SK-N-SH (cell line): ENCODE measurements around the gene HMX3. TPM values are rescaled to one million over a fixed set of nuclear protein-coding genes. Genes with fewer than 3 reads are reported as not detected.

Experiments used
- CTCF ChIA-PET: fragments of 300-600, 350-600 bp; formaldehyde crosslinking; extraction: SDS; loops from one replicate; lab custom pipeline; 2021; lab: Yijun Ruan, JAX
- POLR2A ChIA-PET: fragments of 350-600 bp; sonication (Branson Sonifier 250); formaldehyde crosslinking; extraction: SDS; loops from one replicate; lab custom pipeline; 2020; ENCODE audit warnings: antibody characterized with exemption, inconsistent platforms; lab: Yijun Ruan, JAX
- DNase-seq: peaks from one replicate; pipeline ENCODE4 v3.0.0; 2012
- H2AFZ ChIP-seq: fragments of 200-600 bp; sonication (generic); 2 replicates; pipeline ENCODE4 v1.8.1; 2016; ENCODE audit warnings: antibody characterized with exemption, mild to moderate bottlenecking, low read depth
- H3F3A ChIP-seq: fragments of 200-600 bp; sonication (generic); replicated peaks from 2 replicates; pipeline ENCODE3; 2016; ENCODE audit warnings: antibody characterized with exemption, mild to moderate bottlenecking; ENCODE audit not compliant: insufficient read depth
- H3K27ac ChIP-seq, 2 experiments: fragments of 200-500 bp in 1 of 2; fragments of 200-600 bp in 1 of 2; sonication (Bioruptor generic) in 1 of 2; sonication (generic), shearing (Covaris generic) in 1 of 2; 2 replicates each; pipeline versions ENCODE4 v1.5.1 to v1.6.1; 2014 to 2016; ENCODE audit warnings: low read depth in 2 of 2, inconsistent platforms in 1 of 2, low read length in 1 of 2, mild to moderate bottlenecking in 1 of 2, mixed read lengths in 1 of 2
- H3K27me3 ChIP-seq: fragments of 200-600 bp; sonication (generic), shearing (Covaris generic); 2 replicates; pipeline ENCODE4 v1.6.1; 2016; ENCODE audit warnings: mixed run types; ENCODE audit not compliant: insufficient read depth
- H3K36me3 ChIP-seq, 2 experiments: fragments of 200-500 bp in 1 of 2; fragments of 200-600 bp in 1 of 2; sonication (Bioruptor generic) in 1 of 2; sonication (generic) in 1 of 2; replicated peaks in 1 of 2; 2 replicates each; pipeline versions ENCODE3 to v1.5.1; 2014 to 2016; ENCODE audit warnings: low read length in 1 of 2, mild to moderate bottlenecking in 1 of 2; ENCODE audit not compliant: insufficient read depth in 2 of 2, control insufficient read depth in 1 of 2
- H3K4me1 ChIP-seq, 2 experiments: fragments of 200-500 bp in 1 of 2; fragments of 200-600 bp in 1 of 2; sonication (Bioruptor generic) in 1 of 2; sonication (generic), shearing (Covaris generic) in 1 of 2; 2 replicates each; pipeline versions ENCODE4 v1.5.1 to v1.6.1; 2014 to 2016; ENCODE audit warnings: low read depth in 1 of 2, low read length in 1 of 2, mixed run types in 1 of 2; ENCODE audit not compliant: insufficient read depth in 2 of 2, control insufficient read depth in 1 of 2
- H3K4me2 ChIP-seq: fragments of 200-600 bp; sonication (generic), shearing (Covaris generic); 2 replicates; pipeline ENCODE4 v1.6.1; 2017; ENCODE audit warnings: mixed run types
- H3K4me3 ChIP-seq, 2 experiments: fragments of 200-500 bp in 1 of 2; fragments of 200-600 bp in 1 of 2; sonication (Bioruptor generic) in 1 of 2; sonication (generic), shearing (Covaris generic) in 1 of 2; 2 replicates each; pipeline versions ENCODE4 v1.5.1 to v1.8.1; 2014 to 2016; ENCODE audit warnings: low read depth in 2 of 2, inconsistent platforms in 1 of 2, low read length in 1 of 2, mild to moderate bottlenecking in 1 of 2, mixed read lengths in 1 of 2, moderate library complexity in 1 of 2
- H3K79me2 ChIP-seq: fragments of 200-600 bp; sonication (generic); 2 replicates; pipeline ENCODE4 v1.8.1; 2017; ENCODE audit warnings: mild to moderate bottlenecking; ENCODE audit not compliant: insufficient read depth
- H3K9ac ChIP-seq: fragments of 200-600 bp; sonication (generic); 2 replicates; pipeline ENCODE4 v1.6.1; 2017; ENCODE audit warnings: mixed run types
- H3K9me2 ChIP-seq: fragments of 200-600 bp; sonication (generic); 2 replicates; pipeline ENCODE4 v1.6.1; 2017; ENCODE audit warnings: mixed run types
- H3K9me3 ChIP-seq: fragments of 200-600 bp; sonication (generic); 2 replicates; pipeline ENCODE4 v1.6.1; 2017; ENCODE audit warnings: mixed run types, mild to moderate bottlenecking, moderate library complexity
- H4K20me1 ChIP-seq: fragments of 200-600 bp; sonication (generic); 2 replicates; pipeline ENCODE4 v1.6.1; 2017; ENCODE audit warnings: mild to moderate bottlenecking, mixed run types; ENCODE audit not compliant: insufficient read depth
- CTCF ChIP-seq: fragments of 200-600 bp; sonication (generic); IDR thresholded peaks from 2 replicates; pipeline ENCODE4 v1.6.1; 2017; ENCODE audit warnings: antibody characterized with exemption, mild to moderate bottlenecking, moderate library complexity
- FOSL2 ChIP-seq: IDR thresholded peaks from 2 replicates; pipeline ENCODE4 v1.4.0; 2012; ENCODE audit warnings: low read depth, mild to moderate bottlenecking, moderate library complexity, borderline replicate concordance
- FOXJ3 ChIP-seq: sonication (generic); formaldehyde crosslinking; IDR thresholded peaks from 2 replicates; pipeline ENCODE4 v1.5.1; 2020; ENCODE audit warnings: mild to moderate bottlenecking, missing genetic modification reagents
- GABPA ChIP-seq: IDR thresholded peaks from 2 replicates; pipeline ENCODE4 v1.4.0; 2012; ENCODE audit warnings: low read depth, mild to moderate bottlenecking
- GATA2 ChIP-seq: sonication (generic); formaldehyde crosslinking; IDR thresholded peaks from 2 replicates; pipeline ENCODE4 v1.5.0; 2020; ENCODE audit warnings: mild to moderate bottlenecking, missing genetic modification reagents
- IRF3 ChIP-seq: fragments of 150-350 bp; IDR thresholded peaks from 2 replicates; pipeline ENCODE4 v1.6.1; 2016; ENCODE audit warnings: mild to moderate bottlenecking, low read depth, low read length
- MAX ChIP-seq: IDR thresholded peaks from 2 replicates; pipeline ENCODE4 v1.4.0; 2012; ENCODE audit warnings: low read depth
- MXI1 ChIP-seq: IDR thresholded peaks from 2 replicates; pipeline ENCODE4 v1.6.1; 2012; ENCODE audit warnings: mild to moderate bottlenecking, low read depth, low read length, improper control_type of control experiment
- NFIC ChIP-seq: IDR thresholded peaks from 2 replicates; pipeline ENCODE4 v1.4.0; 2012; ENCODE audit warnings: borderline replicate concordance
- PBX3 ChIP-seq: IDR thresholded peaks from 2 replicates; pipeline ENCODE4; 2012
- RCOR1 ChIP-seq: fragments of 150-350 bp; IDR thresholded peaks from 2 replicates; pipeline ENCODE4 v1.6.1; 2017; ENCODE audit warnings: antibody characterized with exemption, low read length
- SIN3A ChIP-seq: IDR thresholded peaks from 2 replicates; pipeline ENCODE4 v1.6.1; 2012; ENCODE audit warnings: low read depth, mild to moderate bottlenecking, low read length, moderate library complexity, borderline replicate concordance
- SMC3 ChIP-seq: IDR thresholded peaks from 2 replicates; pipeline ENCODE4 v1.6.1; 2012; ENCODE audit warnings: low read depth, low read length, improper control_type of control experiment
- TAF1 ChIP-seq: IDR thresholded peaks from 2 replicates; pipeline ENCODE4 v1.6.1; 2012; ENCODE audit warnings: low read depth, mild to moderate bottlenecking, low read length, moderate library complexity, borderline replicate concordance
- USF1 ChIP-seq: IDR thresholded peaks from 2 replicates; pipeline ENCODE4 v1.4.0; 2012; ENCODE audit warnings: low read depth, borderline replicate concordance
- ZBTB33 ChIP-seq: IDR thresholded peaks from 2 replicates; pipeline ENCODE4 v1.4.0; 2012; ENCODE audit warnings: low read depth, borderline replicate concordance
- WGBS: methylation state at CpG from one replicate; pipeline ENCODE4 v1.1.6; 2017; ENCODE audit warnings: low lambda C conversion rate; 5-methylcytosine and 5-hydroxymethylcytosine counted together
- polyA plus RNA-seq, 3 experiments: library from polyadenylated mRNA; depleted of rRNA; stranded (reverse); fragments of >200 nt; gene quantifications; 2 replicates each; pipeline ENCODE4 v1.2.3, GENCODE V29; 2012

The HMX3 gene
- polyA plus RNA-seq, 1 of the 3 experiments (the other 2 are of a cell fraction), result not detected

- H3K4me2 ChIP-seq, result no peak overlapping the region
- TF ChIP-seq MXI1 (no peak), IRF3 (no peak), GATA2 (CRISPR knock-in tag) (no peak), MAX (no peak), RCOR1 (no peak), TAF1 (no peak), NFIC (no peak), FOXJ3 (CRISPR knock-in tag) (no peak), SMC3 (no peak), FOSL2 (no peak), SIN3A (no peak), USF1 (no peak), CTCF (no peak), ZBTB33 (no peak), PBX3 (no peak), GABPA (no peak)
- no peaks in the 10 kb centered on the region; the same call in 1 of the 2 replicates for H3K79me2 ChIP-seq
- ChIA-PET CTCF (interaction anchor here (2.9 kb wide), 1 partner anchor 9 kb away, joined by 12 read pairs; no protein-coding TSS in a partner anchor), POLR2A (no interaction called here)
- 82% methylated on average over 2 of the region's 2 CpGs for whole genome bisulfite sequencing
- H3K9ac ChIP-seq, result no peak overlapping the region
- H2AFZ ChIP-seq, result no peak overlapping the region
- no peaks in the 10 kb centered on the region for H4K20me1 ChIP-seq
- H3K27me3 ChIP-seq, result no peaks in the 10 kb centered on the region
- H3F3A ChIP-seq, result peaks cover 3% of the 10 kb centered on the region
- peaks cover 0 to 30% of the 10 kb centered on the region in 2 experiments for H3K36me3 ChIP-seq
- peaks cover 21% of the 10 kb centered on the region for H3K9me3 ChIP-seq
- no peaks in the 10 kb centered on the region for H3K4me1 ChIP-seq
- H3K27ac ChIP-seq, result no peak overlapping the region
- H3K9me2 ChIP-seq, result no peaks in the 10 kb centered on the region
- no peak for DNase-seq
- H3K4me3 ChIP-seq, result no peak overlapping the region
Measured at GRCh38 chr10:123183724-123184123, 48.0 kb downstream of the HMX3 start.
